ES-I3 (cell line): ENCODE data around the gene COL24A1.
"Not testable (repeated sequence)": the region's sequence is repeated elsewhere in the genome, so short reads cannot be mapped to it uniquely, and the experiment has no call there.

Source experiments
- H3K36me3 ChIP-seq: 2 replicates; pipeline ENCODE4 v1.6.1; 2013; ENCODE audit warnings: mild to moderate bottlenecking, low read length, control low read depth, moderate library complexity; ENCODE audit not compliant: insufficient read depth
- H3K4me1 ChIP-seq: 2 replicates; pipeline ENCODE4 v1.6.1; 2013; ENCODE audit warnings: mild to moderate bottlenecking, control low read depth, low read length; ENCODE audit not compliant: insufficient read depth
- H3K9ac ChIP-seq: 2 replicates; pipeline ENCODE4 v1.6.1; 2013; ENCODE audit warnings: low read depth, mild to moderate bottlenecking, low read length, moderate library complexity
- H3K9me3 ChIP-seq: 2 replicates; pipeline ENCODE4 v1.6.1; 2013; ENCODE audit warnings: mild to moderate bottlenecking, low read length, moderate library complexity; ENCODE audit not compliant: control insufficient read depth, insufficient read depth

COL24A1 gene

DNA sequence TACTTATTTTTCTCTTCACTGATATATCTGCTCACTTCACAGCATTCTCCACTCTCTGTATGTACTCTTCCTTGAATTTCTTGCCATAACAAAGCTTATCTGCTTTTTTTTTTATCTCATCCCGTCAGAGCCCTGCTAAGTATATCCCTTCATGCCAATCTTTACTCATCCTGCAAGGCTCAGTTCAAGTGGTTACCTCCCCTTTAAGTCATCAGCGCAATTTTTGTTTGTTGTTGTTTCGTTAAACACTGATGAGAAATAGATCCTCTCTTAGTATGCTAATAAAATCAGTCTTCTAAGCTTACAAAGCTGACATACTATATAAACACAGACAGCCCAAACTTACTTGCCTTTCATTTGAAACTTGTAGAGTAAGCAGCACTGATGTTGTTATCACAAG lies 17.8 kb downstream of the COL24A1 start:
- H3K9ac ChIP-seq, result no peak overlapping the region
- H3K4me1 ChIP-seq, result no peaks in the 10 kb centered on the region
- H3K9me3 ChIP-seq, result no peaks in the 10 kb centered on the region; the same call in 1 of the 2 replicates
- no peaks in the 10 kb centered on the region for H3K36me3 ChIP-seq

DNA sequence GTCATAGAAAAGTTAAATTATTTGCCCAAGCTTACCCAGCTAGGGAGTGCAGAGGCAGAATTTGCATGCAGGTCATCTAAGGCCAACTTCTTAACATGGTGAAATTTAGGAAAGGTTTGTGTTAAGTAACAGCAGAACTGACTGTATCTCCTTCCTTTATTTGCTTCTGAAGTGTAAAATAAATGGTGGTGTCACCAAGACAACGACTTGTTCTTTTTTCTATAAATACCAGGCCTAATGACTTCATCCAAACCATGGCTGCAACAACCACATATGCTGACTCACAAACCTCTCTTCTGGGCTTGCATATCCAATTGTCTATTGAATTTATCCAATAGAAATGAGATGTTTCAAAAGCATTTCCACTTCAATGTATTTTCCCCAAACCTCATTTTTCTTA lies 19.1 kb downstream of the COL24A1 start:
- Histone ChIP-seq H3K4me1 (no peaks in the 10 kb centered on the region), H3K9ac (no peak overlapping the region), H3K9me3 (no peaks in the 10 kb centered on the region; the same call in 1 of the 2 replicates), H3K36me3 (no peaks in the 10 kb centered on the region)

DNA sequence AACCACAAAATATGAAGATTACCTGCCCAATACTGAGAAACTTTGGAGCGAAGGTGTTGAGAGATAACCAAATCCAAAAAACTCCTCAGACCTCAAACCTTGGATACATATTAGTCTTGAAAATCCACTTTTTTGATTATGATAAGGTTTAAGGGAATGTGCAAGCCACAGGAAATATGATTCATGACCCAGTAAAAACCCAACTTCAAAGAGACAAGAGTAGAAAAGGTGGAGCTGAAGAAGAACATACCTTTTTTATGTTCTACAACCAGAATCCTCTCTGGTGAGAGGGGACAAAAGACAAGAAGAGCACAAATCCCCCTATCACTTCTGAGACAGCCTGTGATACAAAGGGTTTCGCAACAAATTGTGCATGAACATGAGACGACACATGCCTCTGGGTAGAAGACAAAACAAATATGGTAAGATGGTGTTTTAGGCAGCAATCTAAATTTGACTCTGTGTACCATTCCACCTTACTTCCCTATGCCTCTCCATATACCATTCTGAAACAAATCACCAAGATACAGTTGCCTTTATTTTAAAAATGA lies 37.3 kb downstream of the COL24A1 start:
- Histone ChIP-seq H3K9ac (no peak overlapping the region), H3K36me3 (no peaks in the 10 kb centered on the region), H3K9me3 (no peaks in the 10 kb centered on the region), H3K4me1 (no peaks in the 10 kb centered on the region)

DNA sequence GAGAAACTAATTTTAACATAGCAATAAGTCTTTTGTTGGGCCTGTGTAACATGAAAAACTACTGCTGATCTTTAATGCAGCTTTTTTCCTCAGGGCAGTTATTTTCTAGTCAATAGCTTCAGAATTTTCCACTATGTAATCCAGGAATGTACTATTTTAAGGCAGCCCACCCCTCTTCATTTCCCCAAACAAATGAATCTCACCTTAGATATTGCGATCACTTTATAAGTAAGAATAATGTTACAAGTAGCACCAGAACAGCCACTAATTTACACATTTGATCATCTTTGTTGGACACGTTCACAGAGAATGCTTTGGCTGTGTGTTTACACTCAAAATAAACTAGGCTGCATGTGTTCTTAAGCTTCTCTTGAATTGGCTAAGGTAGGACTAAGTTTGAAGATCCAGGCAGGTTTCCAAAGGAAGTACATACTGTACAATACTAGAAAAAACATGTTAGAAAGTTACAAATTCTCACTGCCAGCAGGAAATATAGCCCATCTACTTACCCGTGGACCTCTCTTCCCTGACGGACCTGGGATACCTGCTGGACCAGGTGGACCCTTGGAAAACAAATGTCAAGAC lies 41.7 kb downstream of the COL24A1 start:
- H3K4me1 ChIP-seq, result no peaks in the 10 kb centered on the region
- H3K36me3 ChIP-seq, result no peaks in the 10 kb centered on the region
- no peak overlapping the region for H3K9ac ChIP-seq
- H3K9me3 ChIP-seq, result no peaks in the 10 kb centered on the region

DNA sequence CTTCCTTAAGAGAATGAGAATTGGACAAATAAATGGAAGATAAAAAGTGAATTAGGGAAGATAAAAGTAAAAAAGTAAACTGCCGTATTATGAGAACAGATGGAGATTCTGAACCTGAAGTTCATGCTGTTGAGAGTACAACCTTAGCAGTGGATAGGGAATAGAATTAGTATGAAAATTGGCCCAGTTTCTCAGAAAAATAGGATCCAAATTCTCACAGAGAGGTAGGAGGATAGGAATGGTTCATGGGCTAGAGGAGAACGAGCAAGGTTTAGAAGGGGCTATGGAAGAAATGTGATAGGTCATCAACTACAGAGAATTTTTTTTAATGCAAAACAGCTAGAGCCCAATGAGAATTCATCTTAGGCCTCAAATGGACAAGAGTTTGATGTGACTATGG lies 42.3 kb downstream of the COL24A1 start:
- Histone ChIP-seq H3K9me3 (no peaks in the 10 kb centered on the region), H3K36me3 (no peaks in the 10 kb centered on the region), H3K9ac (no peak overlapping the region), H3K4me1 (no peaks in the 10 kb centered on the region)

DNA sequence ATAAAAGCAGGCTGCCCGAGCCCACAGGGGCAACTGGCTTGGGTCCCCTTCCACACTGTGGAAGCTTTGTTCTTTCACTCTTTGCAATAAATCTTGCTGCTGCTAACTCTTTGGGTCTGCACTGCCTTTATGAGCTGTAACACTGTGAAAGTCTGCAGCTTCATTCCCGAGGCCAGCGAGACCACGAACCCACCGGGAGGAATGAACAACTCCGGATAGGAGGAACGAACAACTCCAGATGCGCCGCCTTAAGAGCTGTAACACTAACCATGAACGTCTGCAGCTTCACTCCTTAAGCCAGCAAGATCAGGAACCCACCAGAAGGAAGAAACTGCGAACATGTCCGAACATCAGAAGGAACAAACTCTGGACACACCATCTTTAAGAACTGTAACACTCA lies 45.0 kb downstream of the COL24A1 start:
- H3K9me3 ChIP-seq, H3K36me3 ChIP-seq, H3K4me1 ChIP-seq, H3K9ac ChIP-seq: not testable (repeated sequence)

DNA sequence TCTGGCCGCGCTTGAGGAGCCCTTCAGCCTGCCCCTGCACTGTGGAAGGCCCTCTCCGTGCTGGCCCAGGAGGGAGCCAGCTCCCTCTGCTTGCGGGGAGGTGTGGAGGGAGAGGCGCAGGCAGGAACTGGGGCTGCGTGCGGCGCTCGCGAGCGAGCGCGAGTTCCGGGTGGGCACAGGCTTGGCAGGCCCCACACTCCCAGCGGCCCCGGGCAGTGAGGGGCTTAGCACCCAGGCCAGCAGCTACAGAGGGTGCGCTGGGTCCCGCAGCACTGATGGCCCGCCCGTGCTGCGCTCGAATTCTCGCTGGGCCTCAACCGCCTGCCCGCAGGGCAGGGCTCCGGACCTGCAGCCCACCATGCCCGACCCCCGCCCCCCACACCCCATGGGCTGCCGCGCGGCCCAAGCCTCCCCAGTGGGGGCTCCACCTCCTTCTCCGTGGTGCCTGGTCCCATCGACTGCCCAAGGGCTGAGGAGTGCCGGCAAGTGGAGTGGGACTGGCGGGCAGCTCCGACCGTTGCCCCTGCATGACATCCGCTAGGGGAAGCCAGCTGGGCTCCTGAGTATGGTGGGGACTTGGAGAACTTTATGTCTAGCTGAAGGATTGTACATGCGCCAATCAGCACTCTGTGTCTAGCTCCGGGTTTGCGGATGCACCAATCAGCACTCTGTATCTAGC lies 46.0 kb downstream of the COL24A1 start:
- no peaks in the 10 kb centered on the region for H3K36me3 ChIP-seq

DNA sequence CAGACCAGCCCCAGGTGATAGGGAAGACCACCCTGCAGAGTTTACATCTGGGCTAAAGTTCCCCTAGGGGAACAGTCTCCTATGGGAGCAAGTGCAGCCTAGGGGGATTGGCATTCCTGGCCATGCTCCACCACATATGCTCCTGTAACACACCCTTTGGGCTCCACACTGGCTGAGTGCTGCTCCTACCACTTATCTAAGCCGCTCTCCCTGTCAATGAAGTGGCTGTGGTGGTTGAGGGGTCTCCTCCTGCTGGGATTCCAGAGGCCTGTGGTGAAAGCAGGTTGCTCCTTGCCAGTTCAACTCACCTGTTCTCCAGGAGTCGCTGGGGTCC lies 51.1 kb downstream of the COL24A1 start:
- H3K9ac ChIP-seq, result no peak overlapping the region; the same call in 1 of the 2 replicates
- H3K4me1 ChIP-seq, result 0 out of 2 replicates have a peak, but pooled peaks cover 4% of the 10 kb centered on the region
- H3K9me3 ChIP-seq, result no peaks in the 10 kb centered on the region
- H3K36me3 ChIP-seq, result no peaks in the 10 kb centered on the region

More for the DNA sequence above, 46.0 kb downstream of the COL24A1 start:
- Histone ChIP-seq H3K9me3 (no peaks in the 10 kb centered on the region), H3K4me1 (no peaks in the 10 kb centered on the region), H3K9ac (no peak overlapping the region)

DNA sequence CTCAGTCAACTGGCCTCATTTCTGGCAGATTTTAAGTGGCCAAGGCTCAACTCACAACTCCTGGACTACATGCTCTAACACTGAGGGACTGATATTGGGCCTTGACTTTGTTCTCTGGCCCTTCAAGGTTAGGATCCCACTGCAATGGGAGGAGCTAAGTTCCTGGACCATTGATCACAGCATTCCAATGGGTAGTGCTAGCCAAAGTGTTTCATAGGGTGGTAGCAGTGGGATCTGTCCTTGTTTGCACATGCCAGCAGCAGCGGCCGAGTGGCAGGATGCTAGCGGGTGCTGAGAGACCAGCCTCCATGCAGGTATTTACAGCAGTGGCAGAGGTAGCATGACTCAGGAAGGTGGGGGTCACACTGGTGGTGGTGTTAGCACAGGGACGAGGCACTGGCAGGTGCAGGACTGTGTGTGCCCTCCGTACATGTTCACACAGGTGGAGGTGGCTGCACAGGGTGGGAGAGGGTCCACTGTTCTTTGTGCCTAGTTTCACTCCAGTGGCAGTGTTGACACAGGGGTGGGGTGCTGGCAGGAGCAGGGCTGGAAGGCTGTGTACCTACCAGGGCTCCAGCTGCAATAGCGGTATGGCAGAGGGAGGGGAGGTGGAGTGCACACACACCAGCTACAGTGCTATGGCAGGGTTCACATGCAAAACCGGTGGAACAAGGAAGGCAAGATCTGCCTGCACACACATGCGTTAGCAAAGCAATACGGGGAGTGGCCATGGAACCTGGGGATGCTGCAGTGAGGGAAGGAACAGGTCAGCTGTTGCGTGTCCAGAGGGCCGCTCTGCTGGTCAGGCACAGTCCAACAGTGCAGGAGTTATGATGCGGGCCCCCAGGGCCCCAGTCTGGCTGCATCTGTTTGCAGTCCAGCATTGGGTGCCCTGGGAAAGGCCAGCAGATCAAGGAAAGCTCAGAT lies 51.7 kb downstream of the COL24A1 start:
- Histone ChIP-seq H3K36me3 (no peaks in the 10 kb centered on the region), H3K9me3 (no peaks in the 10 kb centered on the region), H3K4me1 (0 out of 2 replicates have a peak, but pooled peaks cover 4% of the 10 kb centered on the region), H3K9ac (no peak overlapping the region)

DNA sequence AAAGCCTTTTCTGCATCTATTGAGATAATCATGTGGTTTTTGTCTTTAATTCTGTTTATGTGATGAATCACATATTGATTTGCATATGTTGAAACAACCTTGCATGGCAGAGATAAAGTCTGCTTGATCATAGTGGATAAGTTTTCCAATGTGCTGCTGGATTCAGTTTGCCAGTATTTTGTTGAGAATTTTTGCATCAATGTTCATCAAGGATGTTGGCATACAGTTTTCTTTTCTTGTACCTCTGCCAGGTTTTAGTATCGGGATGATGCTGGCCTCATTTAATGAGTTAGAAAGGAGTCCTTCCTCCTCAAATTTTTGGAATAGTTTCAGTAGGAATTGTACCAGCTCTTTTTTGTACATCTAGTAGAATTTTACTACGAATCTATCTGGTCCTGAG lies 55.0 kb downstream of the COL24A1 start:
- Histone ChIP-seq H3K9me3 (no peaks in the 10 kb centered on the region), H3K36me3 (no peaks in the 10 kb centered on the region), H3K4me1 (peaks cover 4% of the 10 kb centered on the region; the same call in 1 of the 2 replicates), H3K9ac (no peak overlapping the region)

DNA sequence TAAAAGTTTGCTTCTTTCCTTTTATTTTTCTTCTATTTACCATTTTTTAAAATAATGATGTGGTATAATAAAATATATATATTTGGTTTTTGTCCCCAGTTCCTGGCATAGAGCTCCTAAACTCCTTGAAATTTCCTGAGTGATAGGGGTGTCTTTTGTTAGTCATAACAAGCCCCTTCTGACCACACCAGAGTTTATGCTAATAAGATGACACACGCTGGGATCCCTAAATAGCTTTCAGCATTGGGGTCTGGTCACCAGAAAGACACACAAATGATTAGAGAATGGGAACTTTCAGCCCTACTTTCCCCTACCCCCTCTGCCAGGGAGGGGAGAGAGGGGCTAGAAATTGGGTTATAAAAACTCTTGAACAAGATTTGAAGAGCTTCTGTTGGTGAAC lies 56.2 kb downstream of the COL24A1 start:
- Histone ChIP-seq H3K36me3 (no peaks in the 10 kb centered on the region), H3K9ac (no peak overlapping the region), H3K4me1 (peaks cover 4% of the 10 kb centered on the region; the same call in 1 of the 2 replicates), H3K9me3 (no peaks in the 10 kb centered on the region)

DNA sequence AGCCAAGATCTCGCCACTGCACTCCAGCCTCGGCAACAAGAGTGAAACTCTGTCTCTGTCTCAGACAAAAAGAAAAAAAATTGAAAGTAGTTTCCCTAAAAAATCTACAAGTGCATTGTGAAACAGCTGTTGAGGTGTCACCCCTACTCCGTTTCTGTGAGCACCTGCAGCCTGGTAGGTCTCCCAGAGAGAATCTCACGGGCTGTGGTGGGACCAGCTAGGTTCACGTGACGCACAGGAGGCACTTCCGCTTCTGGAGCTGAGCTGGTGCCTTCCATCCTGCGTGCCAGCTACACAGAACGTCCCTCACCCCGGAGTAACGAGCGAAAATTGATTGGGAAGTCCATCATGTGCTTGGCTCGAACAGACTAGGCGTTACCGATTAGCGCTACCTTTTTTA lies 66.8 kb downstream of the COL24A1 start:
- Histone ChIP-seq H3K4me1 (no peaks in the 10 kb centered on the region), H3K9ac (no peak overlapping the region), H3K36me3 (no peaks in the 10 kb centered on the region), H3K9me3 (no peaks in the 10 kb centered on the region)

DNA sequence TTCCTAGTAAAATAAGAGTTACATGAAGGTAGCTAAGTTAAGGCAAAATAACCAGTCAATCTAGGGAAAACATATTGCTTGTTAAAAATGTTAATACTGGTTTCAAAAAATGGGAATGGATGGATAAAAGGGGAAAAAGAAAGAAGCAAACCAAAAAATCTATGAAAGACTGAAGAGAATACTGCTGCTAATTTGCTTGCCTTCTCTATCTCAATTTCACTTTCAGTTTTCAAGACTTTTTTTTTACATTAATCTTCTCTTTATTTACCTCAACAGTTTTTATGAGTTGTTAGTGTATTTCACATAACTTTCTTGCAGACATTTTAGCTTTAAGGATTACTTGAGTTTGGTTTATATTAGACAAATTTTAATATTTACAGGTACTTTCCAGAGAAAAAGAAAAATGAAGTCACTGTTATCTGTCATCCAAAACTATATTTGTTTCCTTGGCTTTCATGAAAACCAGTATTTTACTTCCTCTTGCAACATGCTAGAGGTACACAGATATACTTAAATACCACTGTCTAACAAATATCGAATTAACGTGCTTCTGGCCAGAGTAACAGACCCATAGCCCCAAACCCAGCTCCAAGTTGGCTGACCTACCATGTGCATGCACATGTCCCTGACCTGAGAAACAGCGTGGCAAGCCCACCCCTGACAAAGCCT lies 70.7 kb downstream of the COL24A1 start:
- Histone ChIP-seq H3K36me3 (no peaks in the 10 kb centered on the region), H3K4me1 (no peaks in the 10 kb centered on the region), H3K9ac (no peak overlapping the region), H3K9me3 (no peaks in the 10 kb centered on the region)

DNA sequence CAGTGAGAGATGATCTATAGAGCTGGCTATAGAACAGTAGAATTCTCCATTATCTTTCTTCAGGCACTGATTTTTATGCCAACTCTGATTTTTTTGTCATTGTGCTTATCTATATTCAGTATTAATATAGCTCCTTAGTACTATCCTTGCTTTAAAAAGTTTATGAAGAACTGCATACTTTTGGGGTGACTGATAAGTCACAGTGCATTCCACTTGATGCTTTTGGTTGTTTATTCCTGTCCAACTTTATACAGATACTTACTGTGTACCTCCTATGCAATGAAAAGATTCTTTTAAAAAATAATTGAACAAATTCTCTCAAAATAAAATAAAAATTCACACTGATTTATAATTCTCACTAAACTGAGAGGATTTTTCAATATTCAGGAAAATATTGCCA lies 71.6 kb downstream of the COL24A1 start:
- Histone ChIP-seq H3K4me1 (no peaks in the 10 kb centered on the region), H3K9me3 (no peaks in the 10 kb centered on the region), H3K9ac (no peak overlapping the region), H3K36me3 (no peaks in the 10 kb centered on the region)
